ENCODE data around the gene STX4.

Gene STX4

GRCh38 chr16:30996985-30997724 lies 36.2 kb upstream of the STX4 start:
- H3K9ac ChIP-seq (ENCODE audit: insufficient read length): no peak overlapping the region
- H3K9me3 ChIP-seq (ENCODE audit: low read depth, low read length): no peaks in the 10 kb centered on the region
- H3K36me3 ChIP-seq (ENCODE audit: insufficient read depth, low read length): no peaks in the 10 kb centered on the region
- peak; percentile 36; the same call in 1 of the 2 replicates for TF ChIP-seq POLR2AphosphoS5 (IDR thresholded peaks at IDR 0.05; ENCODE audit: borderline replicate concordance, low read depth, low read length)
- no peak for TF ChIP-seq FOXP2 (optimal IDR thresholded peaks at IDR 0.05; ENCODE audit: control extremely low read depth, extremely low read length, insufficient read depth)
- DNase-seq (ENCODE audit: low read depth, low spot score): no peak
- peak overlapping the region; percentile 73 for H3K4me3 ChIP-seq
- H3K27ac ChIP-seq: no peak overlapping the region

GRCh38 chr16:30997725-30998711 lies 35.3 kb upstream of the STX4 start:
- H3K4me3 ChIP-seq: peak overlapping the region; percentile 73

GRCh38 chr16:30998852-30999761 lies 34.3 kb upstream of the STX4 start:
- H3K9ac ChIP-seq (ENCODE audit: insufficient read length): no peak overlapping the region

More at GRCh38 chr16:30997725-30998711, 35.3 kb upstream of the STX4 start:
- no peak overlapping the region for H3K9ac ChIP-seq (ENCODE audit: insufficient read length)
- no peak overlapping the region for H3K27ac ChIP-seq
- TF ChIP-seq FOXP2 (optimal IDR thresholded peaks at IDR 0.05; ENCODE audit: control extremely low read depth, extremely low read length, insufficient read depth): no peak
- TF ChIP-seq EZH2 (IDR thresholded peaks at IDR 0.05): no peak
- no peak for TF ChIP-seq POLR2AphosphoS5 (IDR thresholded peaks at IDR 0.05; ENCODE audit: borderline replicate concordance, low read depth, low read length)
- no peaks in the 10 kb centered on the region for H3K36me3 ChIP-seq (ENCODE audit: insufficient read depth, low read length)
- no peak for DNase-seq (ENCODE audit: low read depth, low spot score)
- no peaks in the 10 kb centered on the region for H3K9me3 ChIP-seq (ENCODE audit: low read depth, low read length)

DNA sequence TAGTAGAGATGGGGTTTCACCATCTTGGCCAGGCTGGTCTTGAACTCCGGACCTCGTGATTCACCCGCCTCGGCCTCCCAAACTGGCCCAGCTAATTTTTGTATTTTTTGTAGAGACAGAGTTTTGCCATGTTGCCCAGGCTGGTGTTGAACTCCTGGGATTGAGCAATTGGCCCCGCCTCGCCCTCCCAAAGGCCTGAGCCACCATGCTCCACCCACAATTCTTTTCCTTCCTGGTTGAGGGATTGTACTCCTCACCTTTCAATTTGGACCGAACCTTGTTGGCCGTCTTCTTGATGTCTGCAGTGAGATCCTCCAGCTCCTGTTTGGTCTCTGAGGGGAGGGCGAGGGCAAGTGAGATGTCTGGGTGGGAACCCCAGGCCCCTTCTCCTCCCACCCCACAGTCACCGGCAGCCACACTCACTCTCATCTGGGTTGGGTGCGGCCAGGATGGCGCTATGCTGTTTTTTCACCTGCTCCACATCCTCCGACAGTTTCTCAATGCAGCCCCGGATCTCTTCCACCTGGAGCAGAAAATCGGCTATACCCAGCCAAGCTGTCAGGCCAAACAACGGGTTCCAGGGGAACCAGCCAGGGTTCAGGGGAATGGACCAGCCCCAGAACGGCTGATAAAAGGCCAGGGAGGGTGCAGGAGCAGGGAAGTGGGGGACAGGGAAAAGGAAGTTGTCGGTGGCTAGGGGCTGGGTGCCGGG lies 32.5 kb upstream of the STX4 start:
- H3K9ac ChIP-seq (ENCODE audit: insufficient read length): no peak overlapping the region
- no peaks in the 10 kb centered on the region for H3K36me3 ChIP-seq (ENCODE audit: insufficient read depth, low read length)
- no peak for TF ChIP-seq POLR2AphosphoS5 (IDR thresholded peaks at IDR 0.05; ENCODE audit: borderline replicate concordance, low read depth, low read length)
- no peak for TF ChIP-seq FOXP2 (optimal IDR thresholded peaks at IDR 0.05; ENCODE audit: control extremely low read depth, extremely low read length, insufficient read depth)
- no peak for TF ChIP-seq EZH2 (IDR thresholded peaks at IDR 0.05)
- DNase-seq (ENCODE audit: low read depth, low spot score): no peak
- H3K4me3 ChIP-seq: no peak overlapping the region
- H3K9me3 ChIP-seq (ENCODE audit: low read depth, low read length): no peaks in the 10 kb centered on the region
- H3K27ac ChIP-seq: no peak overlapping the region

More at GRCh38 chr16:30998852-30999761, 34.3 kb upstream of the STX4 start:
- no peaks in the 10 kb centered on the region for H3K36me3 ChIP-seq (ENCODE audit: insufficient read depth, low read length)
- DNase-seq (ENCODE audit: low read depth, low spot score): no peak
- no peak for TF ChIP-seq FOXP2 (optimal IDR thresholded peaks at IDR 0.05; ENCODE audit: control extremely low read depth, extremely low read length, insufficient read depth)
- H3K4me3 ChIP-seq: no peak overlapping the region
- no peak overlapping the region for H3K27ac ChIP-seq
- H3K9me3 ChIP-seq (ENCODE audit: low read depth, low read length): no peaks in the 10 kb centered on the region

GRCh38 chr16:31001507-31002249 lies 31.7 kb upstream of the STX4 start:
- Histone ChIP-seq H3K9me3 (ENCODE audit: low read depth, low read length) (no peaks in the 10 kb centered on the region), H3K4me3 (no peak overlapping the region), H3K36me3 (ENCODE audit: insufficient read depth, low read length) (no peaks in the 10 kb centered on the region), H3K27ac (no peak overlapping the region), H3K9ac (ENCODE audit: insufficient read length) (no peak overlapping the region)
- no peak for TF ChIP-seq FOXP2 (optimal IDR thresholded peaks at IDR 0.05; ENCODE audit: control extremely low read depth, extremely low read length, insufficient read depth)
- no peak for TF ChIP-seq POLR2AphosphoS5 (IDR thresholded peaks at IDR 0.05; ENCODE audit: borderline replicate concordance, low read depth, low read length)
- TF ChIP-seq EZH2 (IDR thresholded peaks at IDR 0.05): no peak
- DNase-seq (ENCODE audit: low read depth, low spot score): no peak

DNA sequence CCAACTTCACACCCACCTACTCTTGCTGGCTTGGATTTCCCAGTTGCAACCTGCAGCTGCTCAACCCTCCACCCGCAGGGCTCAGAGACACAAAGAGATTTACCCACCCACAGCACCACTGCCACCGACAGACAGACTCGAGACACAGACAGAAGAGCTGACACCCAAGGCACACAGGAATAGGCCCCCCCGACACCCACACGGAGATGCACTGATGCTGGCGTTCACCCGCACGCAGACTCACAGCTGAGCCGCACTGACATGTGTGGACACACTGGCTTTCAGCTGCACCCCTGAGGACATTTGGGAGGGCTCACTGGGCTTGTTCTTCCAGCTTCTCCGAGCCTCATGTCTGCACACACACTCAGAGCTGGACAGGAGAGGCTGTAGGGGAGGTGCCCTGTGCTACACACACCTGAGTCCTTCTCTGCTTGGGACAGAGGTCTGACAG lies 31.1 kb upstream of the STX4 start:
- Histone ChIP-seq H3K36me3 (ENCODE audit: insufficient read depth, low read length) (no peaks in the 10 kb centered on the region), H3K9ac (ENCODE audit: insufficient read length) (no peak overlapping the region), H3K9me3 (ENCODE audit: low read depth, low read length) (no peaks in the 10 kb centered on the region), H3K27ac (no peak overlapping the region), H3K4me3 (no peak overlapping the region)
- no peak for DNase-seq (ENCODE audit: low read depth, low spot score)
- TF ChIP-seq EZH2 (IDR thresholded peaks at IDR 0.05) (no peak), POLR2AphosphoS5 (IDR thresholded peaks at IDR 0.05; ENCODE audit: borderline replicate concordance, low read depth, low read length) (no peak), FOXP2 (optimal IDR thresholded peaks at IDR 0.05; ENCODE audit: control extremely low read depth, extremely low read length, insufficient read depth) (no peak)

DNA sequence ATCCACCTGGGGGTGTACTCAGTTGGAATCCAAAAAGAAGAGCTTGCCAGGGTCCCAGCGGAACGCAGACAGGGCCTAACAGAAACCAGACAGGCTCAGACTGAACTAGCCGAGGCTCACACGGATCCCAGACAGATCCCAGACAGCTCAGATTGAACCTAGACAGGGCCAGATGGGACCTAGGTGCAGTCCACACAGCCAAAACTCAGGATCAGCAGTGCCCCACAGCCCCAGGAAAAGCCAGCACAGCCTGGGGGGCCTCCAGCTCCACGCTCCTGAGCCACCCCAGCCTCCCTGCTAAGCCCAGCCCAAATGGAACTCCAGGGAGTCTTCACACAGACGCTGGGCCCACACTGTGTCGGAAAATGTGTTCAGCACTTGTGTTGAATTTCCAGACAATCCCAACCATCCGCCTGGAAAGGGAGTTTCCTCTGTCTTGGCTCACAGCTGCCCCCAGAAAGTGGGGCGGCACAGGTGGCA lies 30.5 kb upstream of the STX4 start:
- peak overlapping the region; percentile 5 for H3K9ac ChIP-seq (ENCODE audit: insufficient read length)
- DNase-seq (ENCODE audit: low read depth, low spot score): no peak
- TF ChIP-seq EZH2 (IDR thresholded peaks at IDR 0.05): no peak
- no peaks in the 10 kb centered on the region for H3K36me3 ChIP-seq (ENCODE audit: insufficient read depth, low read length)
- H3K4me3 ChIP-seq: no peak overlapping the region
- no peaks in the 10 kb centered on the region for H3K9me3 ChIP-seq (ENCODE audit: low read depth, low read length)
- H3K27ac ChIP-seq: no peak overlapping the region
